Measurements from ENCODE around the gene CPNE5.

CPNE5 gene

DNA sequence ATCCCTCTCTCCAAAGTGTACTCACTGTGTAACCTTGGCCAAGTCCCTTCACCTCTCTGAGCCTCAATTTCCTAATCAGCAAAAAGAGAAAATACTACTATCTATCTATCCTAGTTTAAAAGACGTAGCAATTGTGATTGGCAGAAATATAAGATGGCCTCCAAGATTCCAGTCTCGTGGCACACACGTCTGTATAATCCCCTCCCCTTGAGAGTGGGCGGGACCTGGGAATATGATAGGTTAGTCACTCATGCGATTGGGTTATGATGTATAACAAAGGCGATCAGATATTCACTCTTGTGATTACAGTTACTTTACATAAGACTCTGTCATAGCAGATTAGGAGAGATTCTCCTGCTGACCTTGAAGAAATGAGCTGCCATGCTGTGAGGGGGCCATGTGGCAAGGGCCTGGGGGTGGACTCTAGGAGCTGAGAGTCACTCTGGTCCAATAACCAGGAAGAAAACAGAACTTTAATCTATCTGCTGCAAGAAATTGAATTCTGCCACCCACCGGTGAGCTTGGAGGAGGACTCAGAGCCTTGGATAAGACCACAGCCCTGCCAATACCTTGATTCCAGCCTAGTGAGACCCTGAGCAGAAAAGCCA lies 6.0 kb downstream of the CPNE5 start:
- DNase-seq: no peak

GRCh38 chr6:36832313-36832712 lies 6.9 kb downstream of the CPNE5 start:
- no peak for DNase-seq

GRCh38 chr6:36830577-36830976 lies 8.7 kb downstream of the CPNE5 start:
- no peak for DNase-seq

DNA sequence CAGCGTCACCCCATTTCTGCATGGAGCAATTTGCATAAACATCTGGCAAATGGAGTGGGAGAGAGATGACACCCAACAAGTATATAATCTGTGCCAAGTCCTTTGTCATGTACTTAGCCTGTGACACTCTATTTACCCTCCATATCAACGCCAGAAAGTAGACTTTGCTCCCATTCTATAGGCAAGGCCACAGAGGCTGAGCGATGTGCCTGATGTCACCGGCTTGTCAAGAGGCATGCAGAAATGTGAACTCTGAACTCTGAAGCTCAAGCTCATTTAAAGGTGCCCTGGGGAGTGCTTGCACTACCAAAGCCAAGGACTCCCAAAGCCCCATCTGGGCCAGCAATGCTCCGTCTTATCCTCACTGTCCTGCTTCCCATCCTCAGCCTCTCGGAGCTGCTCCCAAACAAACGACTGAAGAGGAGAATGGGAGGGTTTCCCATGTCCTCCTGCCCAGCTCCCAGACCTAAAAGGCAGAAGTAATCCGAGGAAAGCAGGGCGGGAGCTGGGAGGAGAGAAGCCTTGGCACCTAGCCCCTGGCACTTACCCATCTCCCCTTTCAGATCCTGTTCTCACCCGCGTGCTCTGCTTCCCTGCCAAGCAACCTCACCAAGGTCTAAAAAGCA lies 9.2 kb downstream of the CPNE5 start:
- DNase-seq: no peak

DNA sequence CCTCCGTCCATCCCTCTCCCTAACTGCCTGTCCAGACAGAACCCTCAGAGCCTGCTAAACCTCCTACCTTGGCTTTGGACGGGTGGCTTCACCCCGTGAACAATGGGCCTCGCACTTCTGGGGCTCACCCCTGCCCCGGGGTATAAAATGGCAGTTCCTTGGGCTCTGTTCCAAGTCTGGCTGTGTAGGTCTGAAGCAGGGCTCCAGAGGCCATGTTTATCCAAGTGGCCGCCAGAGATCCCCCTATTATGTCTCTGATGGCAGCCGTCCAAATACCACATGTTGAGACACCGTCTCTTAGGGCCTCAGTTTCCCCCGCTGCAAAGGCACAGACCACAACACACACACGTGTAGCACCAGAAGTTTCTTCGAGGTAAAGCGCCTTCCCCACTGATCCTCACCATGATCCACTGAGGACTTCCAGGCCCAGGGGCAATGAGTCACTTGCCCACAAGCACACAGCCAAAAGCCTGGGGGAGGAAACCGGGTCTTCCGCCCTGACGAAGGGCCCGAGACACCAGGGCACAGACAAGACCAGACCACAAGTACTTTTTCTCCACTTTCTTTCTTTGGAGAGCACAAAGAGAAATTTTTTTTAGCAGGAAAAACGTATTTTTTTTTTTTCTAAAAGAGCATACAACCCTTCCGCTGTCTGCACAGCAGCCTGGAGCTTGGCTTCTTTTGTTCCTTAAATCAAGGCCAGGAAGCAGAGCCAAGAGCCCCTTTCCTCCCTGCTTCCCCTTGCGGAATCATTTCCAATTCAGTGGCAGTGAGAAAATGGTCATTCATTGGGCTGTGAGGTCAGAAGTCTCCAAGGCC lies 11.8 kb downstream of the CPNE5 start:
- no peak for DNase-seq

- no peak for DNase-seq
Measured at GRCh38 chr6:36826520-36827227, 12.6 kb downstream of the CPNE5 start.

DNA sequence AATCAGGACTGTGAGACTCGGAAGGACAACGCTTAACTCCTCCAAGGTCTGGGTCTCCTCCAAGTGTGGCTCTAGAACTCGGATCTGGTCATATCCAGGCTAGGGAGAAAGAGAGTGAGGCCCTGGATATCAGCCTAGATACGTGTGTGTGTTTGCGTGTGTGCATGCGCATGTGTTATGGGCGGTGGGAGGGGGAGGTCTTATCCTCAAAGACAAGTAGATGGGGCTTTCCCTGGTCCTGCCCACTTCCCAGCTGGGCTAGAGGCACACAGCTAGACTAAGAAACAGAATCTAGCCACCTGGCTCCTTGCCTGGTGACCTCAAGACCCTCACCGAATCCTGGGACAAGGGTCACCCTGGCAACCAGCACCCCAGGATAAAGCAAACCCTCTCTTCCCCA lies 13.2 kb downstream of the CPNE5 start:
- no peak for DNase-seq

DNA sequence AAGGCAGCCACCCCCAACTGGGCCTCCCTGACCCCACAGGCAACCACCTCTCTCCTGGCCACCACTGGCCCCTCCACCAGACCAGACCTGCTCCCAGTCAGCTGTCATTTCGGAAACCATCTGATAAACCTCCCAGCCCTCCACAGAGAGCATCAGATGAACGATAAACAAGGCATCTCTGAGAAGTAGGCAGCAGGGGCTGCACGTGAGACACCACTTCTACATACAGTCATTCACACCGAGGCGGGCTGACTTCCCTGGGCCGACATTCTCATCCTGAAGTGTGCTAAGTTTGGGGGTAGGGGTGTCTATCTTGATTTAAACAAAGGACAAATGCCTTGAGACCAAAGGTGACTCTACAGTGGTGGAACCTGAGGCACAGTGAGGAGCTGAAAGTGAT lies 13.8 kb downstream of the CPNE5 start:
- no peak for DNase-seq

DNA sequence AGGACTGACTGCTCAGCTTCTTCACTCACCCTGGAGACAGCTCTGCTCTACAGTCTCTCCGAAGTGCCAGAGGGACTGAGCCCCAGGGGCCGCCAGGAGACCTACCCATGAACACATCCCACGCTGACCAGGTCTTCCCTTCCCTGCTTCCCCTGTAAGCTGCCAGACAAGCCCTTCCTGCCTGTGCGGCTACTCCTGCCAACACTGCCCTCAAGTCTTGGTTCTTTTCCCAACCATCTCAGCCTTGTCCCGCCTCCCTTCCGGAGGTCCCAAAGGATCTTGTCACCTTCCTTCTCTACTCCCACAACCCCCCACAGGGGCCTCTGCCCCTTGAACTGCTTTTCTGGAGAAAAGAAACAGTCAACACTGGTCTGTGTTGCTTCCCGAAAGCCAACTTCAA lies 15.0 kb downstream of the CPNE5 start:
- no peak for DNase-seq

GRCh38 chr6:36823421-36824096 lies 15.7 kb downstream of the CPNE5 start:
- DNase-seq: no peak

GRCh38 chr6:36822506-36823269 lies 16.6 kb downstream of the CPNE5 start:
- peak; percentile 88 for DNase-seq

GRCh38 chr6:36821581-36822335 lies 17.5 kb downstream of the CPNE5 start:
- DNase-seq: no peak

DNA sequence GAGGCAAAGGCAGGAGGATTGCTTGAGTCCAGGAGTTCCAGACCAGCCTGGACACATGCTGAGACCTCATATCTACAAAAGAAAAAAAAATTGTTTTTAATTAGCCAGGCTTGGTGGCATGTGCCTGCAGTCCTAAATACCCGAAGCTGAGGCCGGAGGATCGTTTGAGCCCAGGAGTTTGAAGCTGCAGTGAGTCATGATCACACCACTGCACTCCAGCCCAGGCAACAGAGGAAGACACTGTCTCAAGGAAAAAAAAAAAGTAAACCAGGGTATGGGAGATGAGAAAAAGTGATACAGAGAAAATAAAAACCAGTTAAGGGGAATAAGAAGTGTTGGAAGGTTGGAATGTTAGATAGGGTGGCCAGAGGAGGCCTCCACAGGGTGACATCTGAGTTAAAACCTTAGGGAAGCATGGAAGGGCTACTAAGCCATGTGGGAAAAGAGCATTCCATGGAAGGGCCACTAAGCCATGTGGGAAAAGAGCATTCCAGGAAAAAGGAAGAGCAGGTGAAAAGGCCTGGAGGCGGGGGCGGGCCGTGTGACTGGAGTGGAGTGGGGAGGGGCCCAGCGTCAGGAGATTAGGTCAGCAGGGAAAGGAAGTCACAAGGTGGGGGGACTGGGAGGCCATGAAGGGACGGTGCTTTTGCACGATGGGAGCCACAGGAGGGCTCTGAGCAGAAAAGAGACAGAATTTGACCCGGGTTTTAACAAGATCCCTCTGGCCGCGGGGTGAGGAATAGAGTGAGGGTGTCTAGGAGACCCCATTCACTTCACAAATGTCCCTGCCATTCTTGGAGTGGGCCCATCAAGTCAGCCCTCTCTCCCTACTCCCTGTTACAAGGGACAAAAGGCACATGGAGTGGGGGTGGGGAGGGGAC lies 18.3 kb downstream of the CPNE5 start:
- DNase-seq: no peak

DNA sequence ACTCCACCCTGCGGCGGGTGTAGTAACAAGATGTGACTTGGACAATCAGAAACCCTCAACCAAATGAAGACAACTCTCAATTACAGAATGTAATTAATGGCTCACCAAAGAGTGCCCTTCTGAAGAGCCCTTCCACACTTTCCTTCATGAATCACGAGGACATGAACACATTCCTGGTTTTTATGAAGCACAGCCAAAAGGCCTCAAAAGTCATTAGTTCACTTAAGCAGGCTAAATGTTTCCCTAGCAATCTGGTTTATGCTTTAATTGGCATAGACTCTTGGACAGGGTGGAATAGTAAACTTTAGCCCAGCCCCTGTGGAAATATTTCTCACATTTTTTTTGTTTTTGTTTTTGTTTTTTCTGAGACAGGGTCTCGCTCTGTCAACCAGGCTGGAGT lies 20.5 kb downstream of the CPNE5 start:
- no peak for DNase-seq

GRCh38 chr6:36817847-36818246 lies 21.4 kb downstream of the CPNE5 start:
- no peak for DNase-seq

DNA sequence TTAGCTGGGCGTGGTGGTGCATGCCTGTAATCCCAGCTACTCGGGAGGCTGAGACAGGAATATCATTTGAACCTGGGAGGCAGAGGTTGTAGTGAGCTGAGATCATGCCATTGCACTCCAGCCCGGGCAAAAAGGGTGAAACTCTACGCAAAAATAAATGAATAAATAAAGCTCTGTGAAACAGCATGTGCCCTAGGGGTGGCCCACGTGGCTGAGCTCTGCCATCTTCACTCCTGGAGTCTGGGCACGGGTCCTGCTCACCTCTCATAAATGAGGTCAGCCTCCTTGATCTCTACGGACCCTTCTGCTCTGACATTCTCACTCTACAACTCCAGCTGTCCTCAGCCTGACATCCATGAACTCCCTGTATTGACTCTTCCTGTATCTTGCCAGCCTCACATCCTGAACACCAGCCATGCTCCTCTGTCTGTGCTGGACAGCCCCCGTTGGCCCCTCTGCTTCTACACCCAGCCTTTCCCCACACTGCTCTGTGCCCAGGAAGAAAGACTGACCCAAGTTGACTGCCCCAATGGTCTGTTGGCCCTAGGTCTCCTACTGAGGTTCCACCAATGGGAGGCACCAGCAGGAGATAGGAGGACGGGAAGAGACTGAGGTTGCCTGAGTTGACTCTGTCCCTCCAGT lies 21.9 kb downstream of the CPNE5 start:
- no peak for DNase-seq

- DNase-seq: no peak
Measured at GRCh38 chr6:36815962-36816735, 23.1 kb downstream of the CPNE5 start.

GRCh38 chr6:36814249-36814648 lies 25.0 kb downstream of the CPNE5 start:
- DNase-seq: no peak

GRCh38 chr6:36813526-36813925 lies 25.7 kb downstream of the CPNE5 start:
- DNase-seq: no peak

Data from retina (tissue), 1 donor.